GM23338 (cell line): Measurements from ENCODE around the gene MRPS17. TPM values are rescaled to one million over a fixed set of nuclear protein-coding genes. Genes with fewer than 3 reads are reported as not detected.

Source experiments
- ATAC-seq: fragments of 200-7000 bp; cut with Tn5 transposase; 3 replicates; pipeline ENCODE4 v1.9.1; 2020
- DNase-seq: peaks from one replicate; pipeline ENCODE4 v3.0.0-alpha.2; 2015; ENCODE audit warnings: low spot score
- H2AFZ ChIP-seq: fragments of 200-600 bp; sonication (generic); 2 replicates; pipeline ENCODE4 v1.8.0; 2016; ENCODE audit warnings: antibody characterized with exemption, mild to moderate bottlenecking, moderate library complexity
- H3F3A ChIP-seq: fragments of 200-600 bp; sonication (generic); replicated peaks from 2 replicates; pipeline ENCODE4 v1.8.0; 2017; ENCODE audit warnings: antibody characterized with exemption, mixed run types, low read depth
- H3K27ac ChIP-seq: fragments of 200-600 bp; sonication (generic); 2 replicates; pipeline ENCODE4 v1.6.1; 2016; ENCODE audit warnings: low read depth
- H3K27me3 ChIP-seq: fragments of 200-600 bp; sonication (generic); 2 replicates; pipeline ENCODE4 v1.8.0; 2016; ENCODE audit warnings: mild to moderate bottlenecking, mixed run types, moderate library complexity; ENCODE audit not compliant: insufficient read depth
- H3K36me3 ChIP-seq: fragments of 200-600 bp; sonication (generic); 2 replicates; pipeline ENCODE4 v1.8.0; 2016; ENCODE audit warnings: mild to moderate bottlenecking; ENCODE audit not compliant: insufficient read depth
- H3K4me1 ChIP-seq: fragments of 200-600 bp; sonication (generic); 2 replicates; pipeline ENCODE4 v1.8.0; 2016; ENCODE audit warnings: mild to moderate bottlenecking, moderate library complexity; ENCODE audit not compliant: insufficient read depth
- H3K4me2 ChIP-seq: fragments of 200-600 bp; sonication (generic); 2 replicates; pipeline ENCODE4 v1.7.1; 2017; ENCODE audit warnings: mixed run types
- H3K4me3 ChIP-seq: fragments of 200-600 bp; sonication (generic); 2 replicates; pipeline ENCODE4 v1.6.1; 2016; ENCODE audit warnings: mixed run types
- H3K79me2 ChIP-seq: fragments of 200-600 bp; sonication (generic); replicated peaks from 2 replicates; pipeline ENCODE4 v1.8.0; 2017; ENCODE audit warnings: mild to moderate bottlenecking; ENCODE audit not compliant: insufficient read depth
- H3K9me2 ChIP-seq: fragments of 200-600 bp; sonication (generic); 2 replicates; pipeline ENCODE4 v1.8.0; 2017; ENCODE audit not compliant: insufficient read depth
- H4K20me1 ChIP-seq: fragments of 200-600 bp; sonication (generic); replicated peaks from 2 replicates; pipeline ENCODE4 v1.8.0; 2017; ENCODE audit warnings: mild to moderate bottlenecking; ENCODE audit not compliant: insufficient read depth
- H3K27ac Mint-ChIP-seq: 2 replicates; pipeline ENCODE4 v1.8.0; 2020; ENCODE audit warnings: inconsistent platforms, mild to moderate bottlenecking, moderate library complexity, mixed read lengths
- H3K27me3 Mint-ChIP-seq: 3 replicates; pipeline ENCODE4 v1.8.0; 2022; ENCODE audit warnings: low read depth, mild to moderate bottlenecking, moderate library complexity, mixed read lengths, inconsistent platforms; ENCODE audit not compliant: insufficient read depth, poor library complexity
- H3K36me3 Mint-ChIP-seq: 3 replicates; pipeline ENCODE4 v1.8.0; 2021; ENCODE audit warnings: low read depth, mild to moderate bottlenecking, inconsistent platforms, moderate library complexity, mixed read lengths
- H3K4me1 Mint-ChIP-seq: 3 replicates; pipeline ENCODE4 v1.8.0; 2020; ENCODE audit warnings: mild to moderate bottlenecking, inconsistent platforms, mixed read lengths
- H3K4me3 Mint-ChIP-seq: 3 replicates; pipeline ENCODE4 v1.8.0; 2021; ENCODE audit warnings: moderate library complexity, mild to moderate bottlenecking, inconsistent platforms, mixed read lengths
- H3K9me3 Mint-ChIP-seq: 3 replicates; pipeline ENCODE4 v1.8.0; 2020; ENCODE audit warnings: moderate library complexity, mild to moderate bottlenecking, inconsistent platforms, mixed read lengths
- CREB1 ChIP-seq: fragments of 250-450 bp; sonication (Bioruptor Pico); IDR thresholded peaks from 2 replicates; pipeline ENCODE4 v1.5.0; 2020; ENCODE audit warnings: low read depth, mild to moderate bottlenecking, moderate library complexity
- ETS1 ChIP-seq: IDR thresholded peaks from 2 replicates; pipeline ENCODE4 v1.6.1; 2016; ENCODE audit warnings: antibody characterized with exemption
- EZH2phosphoT487 ChIP-seq: fragments of 200-600 bp; sonication (generic); IDR thresholded peaks from one replicate; pipeline ENCODE4 v1.8.1; 2018; ENCODE audit warnings: antibody characterized with exemption; ENCODE audit not compliant: unreplicated experiment
- JUNB ChIP-seq: IDR thresholded peaks from one replicate; pipeline ENCODE4 v1.6.1; 2016; ENCODE audit warnings: antibody characterized with exemption; ENCODE audit not compliant: unreplicated experiment
- NANOG ChIP-seq: IDR thresholded peaks from 2 replicates; pipeline ENCODE4 v1.6.1; 2016; ENCODE audit warnings: antibody characterized with exemption, borderline replicate concordance
- POLR2AphosphoS5 ChIP-seq: IDR thresholded peaks from 2 replicates; pipeline ENCODE4 v1.6.1; 2016; ENCODE audit warnings: antibody characterized with exemption, low read depth
- STAT1 ChIP-seq: IDR thresholded peaks from one replicate; pipeline ENCODE4 v1.6.1; 2016; ENCODE audit warnings: antibody characterized with exemption; ENCODE audit not compliant: unreplicated experiment
- ZNF114 ChIP-seq: fragments of 250-450 bp; sonication (Bioruptor Pico); IDR thresholded peaks from 2 replicates; pipeline ENCODE4 v1.5.0; 2020; ENCODE audit warnings: mild to moderate bottlenecking, moderate library complexity
- ZNF331 ChIP-seq: fragments of 250-450 bp; sonication (Bioruptor Pico); IDR thresholded peaks from 2 replicates; pipeline ENCODE4 v1.5.0; 2020; ENCODE audit warnings: low read depth, mild to moderate bottlenecking, moderate library complexity
- polyA plus RNA-seq: library from polyadenylated mRNA; unstranded; fragments of >200 nt; fragmentation: Nextera tagmentation; extraction: Ambion mirVana; gene quantifications from 2 replicates; pipeline ENCODE4 v1.2.1, GENCODE V29; 2016
- total RNA-seq: library from RNA; depleted of rRNA; stranded (reverse); fragments of >200 nt; shearing (Covaris generic); gene quantifications from 2 replicates; pipeline ENCODE4 v1.2.3, GENCODE V29; 2014
- TF ChIP-seq, protein P1 (sequence below), 2 experiments: fragments of 200-600 bp in 1 of 2; sonication (generic) in 1 of 2; conservative IDR thresholded peaks; 2 replicates each; pipeline versions ENCODE4 v1.5.1 to v1.6.1; 2016 to 2017; ENCODE audit warnings: antibody characterized with exemption in 2 of 2, low read depth in 2 of 2, mild to moderate bottlenecking in 2 of 2, moderate library complexity in 1 of 2
- TF ChIP-seq, protein P2 (sequence below): IDR thresholded peaks from one replicate; pipeline ENCODE4 v1.6.1; 2018; ENCODE audit warnings: antibody characterized with exemption; ENCODE audit not compliant: unreplicated experiment

MRPS17 gene
- total and polyA plus RNA-seq, 2 experiments from 2014 or later: 14.6 to 100 TPM

- TF ChIP-seq ETS1 (no peak), POLR2AphosphoS5 (no peak), ZNF114 (CRISPR knock-in tag) (no peak), EZH2phosphoT487 (no peak), JUNB (no peak), STAT1 (no peak)
- TF ChIP-seq, protein P1, sequence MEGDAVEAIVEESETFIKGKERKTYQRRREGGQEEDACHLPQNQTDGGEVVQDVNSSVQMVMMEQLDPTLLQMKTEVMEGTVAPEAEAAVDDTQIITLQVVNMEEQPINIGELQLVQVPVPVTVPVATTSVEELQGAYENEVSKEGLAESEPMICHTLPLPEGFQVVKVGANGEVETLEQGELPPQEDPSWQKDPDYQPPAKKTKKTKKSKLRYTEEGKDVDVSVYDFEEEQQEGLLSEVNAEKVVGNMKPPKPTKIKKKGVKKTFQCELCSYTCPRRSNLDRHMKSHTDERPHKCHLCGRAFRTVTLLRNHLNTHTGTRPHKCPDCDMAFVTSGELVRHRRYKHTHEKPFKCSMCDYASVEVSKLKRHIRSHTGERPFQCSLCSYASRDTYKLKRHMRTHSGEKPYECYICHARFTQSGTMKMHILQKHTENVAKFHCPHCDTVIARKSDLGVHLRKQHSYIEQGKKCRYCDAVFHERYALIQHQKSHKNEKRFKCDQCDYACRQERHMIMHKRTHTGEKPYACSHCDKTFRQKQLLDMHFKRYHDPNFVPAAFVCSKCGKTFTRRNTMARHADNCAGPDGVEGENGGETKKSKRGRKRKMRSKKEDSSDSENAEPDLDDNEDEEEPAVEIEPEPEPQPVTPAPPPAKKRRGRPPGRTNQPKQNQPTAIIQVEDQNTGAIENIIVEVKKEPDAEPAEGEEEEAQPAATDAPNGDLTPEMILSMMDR (conservative IDR thresholded peaks at IDR 0.05; ENCODE audit: low read depth in 2 of 2): no peak
Measured at GRCh38 chr7:55992346-55992745, 40.7 kb downstream of the MRPS17 start (continued).

DNA sequence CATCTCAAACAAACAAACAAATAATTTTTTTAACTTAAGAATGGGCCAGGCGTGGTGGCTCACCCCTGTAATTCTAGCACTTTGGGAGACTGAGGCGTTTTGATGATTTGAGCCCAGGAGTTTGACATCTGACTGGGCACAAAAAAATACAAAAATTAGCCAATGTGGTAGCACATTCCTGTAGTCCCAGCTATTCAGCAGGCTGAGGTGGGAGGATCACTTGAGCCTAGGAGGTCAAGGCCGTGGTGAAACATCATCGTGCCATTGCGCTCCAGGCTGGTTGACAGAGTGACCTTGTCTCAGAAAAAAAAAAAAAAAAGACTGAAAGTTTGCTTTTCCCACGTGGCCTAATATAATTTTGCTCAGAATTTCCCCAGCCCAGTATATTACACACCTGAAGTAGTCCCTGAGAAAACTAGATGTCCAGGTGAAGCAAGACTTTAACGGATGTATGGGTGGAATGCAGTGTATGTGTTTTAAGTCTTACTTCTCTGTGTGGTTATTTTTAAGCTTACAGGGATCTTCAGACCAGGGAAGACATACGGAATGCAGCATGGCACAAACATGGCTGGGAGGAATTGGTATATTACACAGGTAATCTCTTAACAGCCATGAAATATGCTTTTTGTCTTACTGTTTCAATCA, 45.3 kb downstream of the MRPS17 start:
- Histone ChIP-seq H3F3A (no peaks in the 10 kb centered on the region), H4K20me1 (no peaks in the 10 kb centered on the region), H3K4me3 (no peak overlapping the region), H3K9me2 (no peaks in the 10 kb centered on the region), H3K79me2 (no peaks in the 10 kb centered on the region), H3K27ac (no peak overlapping the region), H3K36me3 (no peaks in the 10 kb centered on the region), H3K4me2 (no peak overlapping the region), H2AFZ (no peak overlapping the region), H3K27me3 (no peaks in the 10 kb centered on the region), H3K4me1 (no peaks in the 10 kb centered on the region)
- ATAC-seq (no peak), DNase-seq (no peak)
- Mint-ChIP-seq H3K4me3 (no peak overlapping the region), H3K4me1 (no peaks in the 10 kb centered on the region), H3K9me3 (no peaks in the 10 kb centered on the region; the same call in 2 of the 3 replicates), H3K27me3 (peaks cover 5% of the 10 kb centered on the region), H3K27ac (no peak overlapping the region), H3K36me3 (peaks cover 12% of the 10 kb centered on the region)
- TF ChIP-seq NANOG (no peak), JUNB (no peak), ETS1 (no peak), EZH2phosphoT487 (no peak), STAT1 (no peak), ZNF331 (no peak), CREB1 (CRISPR knock-in tag) (no peak)
- TF ChIP-seq, protein P2, sequence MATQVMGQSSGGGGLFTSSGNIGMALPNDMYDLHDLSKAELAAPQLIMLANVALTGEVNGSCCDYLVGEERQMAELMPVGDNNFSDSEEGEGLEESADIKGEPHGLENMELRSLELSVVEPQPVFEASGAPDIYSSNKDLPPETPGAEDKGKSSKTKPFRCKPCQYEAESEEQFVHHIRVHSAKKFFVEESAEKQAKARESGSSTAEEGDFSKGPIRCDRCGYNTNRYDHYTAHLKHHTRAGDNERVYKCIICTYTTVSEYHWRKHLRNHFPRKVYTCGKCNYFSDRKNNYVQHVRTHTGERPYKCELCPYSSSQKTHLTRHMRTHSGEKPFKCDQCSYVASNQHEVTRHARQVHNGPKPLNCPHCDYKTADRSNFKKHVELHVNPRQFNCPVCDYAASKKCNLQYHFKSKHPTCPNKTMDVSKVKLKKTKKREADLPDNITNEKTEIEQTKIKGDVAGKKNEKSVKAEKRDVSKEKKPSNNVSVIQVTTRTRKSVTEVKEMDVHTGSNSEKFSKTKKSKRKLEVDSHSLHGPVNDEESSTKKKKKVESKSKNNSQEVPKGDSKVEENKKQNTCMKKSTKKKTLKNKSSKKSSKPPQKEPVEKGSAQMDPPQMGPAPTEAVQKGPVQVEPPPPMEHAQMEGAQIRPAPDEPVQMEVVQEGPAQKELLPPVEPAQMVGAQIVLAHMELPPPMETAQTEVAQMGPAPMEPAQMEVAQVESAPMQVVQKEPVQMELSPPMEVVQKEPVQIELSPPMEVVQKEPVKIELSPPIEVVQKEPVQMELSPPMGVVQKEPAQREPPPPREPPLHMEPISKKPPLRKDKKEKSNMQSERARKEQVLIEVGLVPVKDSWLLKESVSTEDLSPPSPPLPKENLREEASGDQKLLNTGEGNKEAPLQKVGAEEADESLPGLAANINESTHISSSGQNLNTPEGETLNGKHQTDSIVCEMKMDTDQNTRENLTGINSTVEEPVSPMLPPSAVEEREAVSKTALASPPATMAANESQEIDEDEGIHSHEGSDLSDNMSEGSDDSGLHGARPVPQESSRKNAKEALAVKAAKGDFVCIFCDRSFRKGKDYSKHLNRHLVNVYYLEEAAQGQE: no peak
